IPS-20b (cell line): ENCODE data around the gene BICD2.

Source experiments
- H3K27ac ChIP-seq: one replicate; pipeline ENCODE4 v1.5.1; 2013; ENCODE audit warnings: low read length
- H3K27me3 ChIP-seq: 2 replicates; pipeline ENCODE4 v1.6.1; 2013; ENCODE audit warnings: mild to moderate bottlenecking, low read length, inconsistent platforms; ENCODE audit not compliant: insufficient read depth
- H3K36me3 ChIP-seq: 2 replicates; pipeline ENCODE4 v1.6.1; 2013; ENCODE audit warnings: low read depth, mild to moderate bottlenecking, inconsistent platforms, low read length, moderate library complexity; ENCODE audit not compliant: insufficient read depth
- H3K4me1 ChIP-seq: 2 replicates; pipeline ENCODE4 v1.6.1; 2013; ENCODE audit warnings: mild to moderate bottlenecking, control low read depth, inconsistent platforms, low read length, moderate library complexity; ENCODE audit not compliant: insufficient read depth
- H3K4me3 ChIP-seq: 2 replicates; pipeline ENCODE4 v1.5.1; 2013; ENCODE audit warnings: mild to moderate bottlenecking, low read length, inconsistent platforms
- H3K9ac ChIP-seq: 2 replicates; pipeline ENCODE4 v1.6.1; 2013; ENCODE audit warnings: low read depth, mild to moderate bottlenecking, inconsistent platforms, low read length, moderate library complexity
- H3K9me3 ChIP-seq: 2 replicates; pipeline ENCODE4 v1.6.1; 2013; ENCODE audit warnings: mild to moderate bottlenecking, low read depth, low read length, inconsistent platforms; ENCODE audit not compliant: insufficient read depth

BICD2 gene

DNA sequence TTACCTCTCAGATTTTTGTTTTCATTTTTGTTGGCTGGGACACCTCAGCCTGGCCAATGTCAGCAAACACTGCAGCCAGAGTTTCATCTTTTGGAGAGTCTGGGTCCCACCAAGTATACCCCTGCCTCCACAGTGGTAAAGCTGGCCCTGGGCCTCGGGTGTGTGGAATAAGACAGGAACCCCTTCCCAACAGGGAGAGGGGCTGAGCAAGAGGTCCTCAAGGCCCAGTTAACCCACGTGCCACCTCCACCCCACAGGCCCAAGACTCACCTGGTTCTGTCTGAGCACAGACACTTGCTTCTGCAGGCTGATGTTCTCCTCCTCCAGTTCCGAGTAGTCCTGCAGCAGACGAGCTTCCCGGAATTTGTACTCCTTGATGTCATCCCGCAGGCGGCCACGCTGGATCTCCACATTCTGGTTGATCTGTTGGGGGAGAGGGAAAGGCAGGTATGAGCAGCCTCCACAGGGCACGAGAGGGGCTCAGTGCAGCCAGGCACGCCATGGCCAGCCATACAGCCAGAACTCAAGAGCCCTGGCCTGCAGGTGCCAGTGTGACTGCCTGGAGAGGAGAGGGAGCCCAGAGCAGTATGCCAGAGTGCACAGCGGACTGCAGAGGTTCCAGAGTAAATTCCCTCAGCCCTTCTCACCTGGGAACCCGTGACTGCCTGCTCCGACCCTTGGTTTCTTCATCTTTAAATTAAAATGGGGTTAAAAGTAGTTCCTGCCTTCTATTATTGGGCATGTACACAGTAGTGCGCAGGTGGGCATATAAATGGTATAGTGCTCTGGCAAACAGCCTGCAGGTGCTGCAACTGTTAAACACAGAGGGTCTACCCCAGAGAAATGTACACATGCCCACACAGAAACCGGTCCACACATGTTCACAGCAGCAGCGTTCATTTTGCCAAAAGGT lies 42.0 kb downstream of the BICD2 start:
- no peaks in the 10 kb centered on the region for H3K27me3 ChIP-seq
- no peak overlapping the region for H3K9ac ChIP-seq
- H3K4me3 ChIP-seq: no peak overlapping the region
- H3K36me3 ChIP-seq: peaks cover 69% of the 10 kb centered on the region
- H3K4me1 ChIP-seq: no peaks in the 10 kb centered on the region
- H3K9me3 ChIP-seq: no peaks in the 10 kb centered on the region
- no peak overlapping the region for H3K27ac ChIP-seq

DNA sequence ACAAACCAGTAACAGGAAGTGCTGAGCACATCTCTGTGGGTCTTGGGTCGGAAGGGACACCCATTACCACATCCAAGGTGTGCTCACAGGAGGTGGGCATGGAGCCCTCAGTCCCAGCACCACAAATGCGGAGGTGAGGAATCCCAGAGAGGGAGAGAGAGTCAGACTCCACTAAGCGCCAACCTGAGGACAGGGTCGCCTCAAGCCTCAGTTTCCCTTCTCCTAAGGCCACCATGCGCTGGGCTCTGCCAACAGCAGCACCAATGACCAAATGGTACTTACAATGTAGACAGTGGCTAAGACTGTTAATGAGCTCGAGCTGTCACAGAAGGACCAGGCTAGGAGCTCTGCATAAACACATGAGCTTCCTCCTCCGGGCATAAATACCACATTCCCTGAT lies 43.1 kb downstream of the BICD2 start:
- Histone ChIP-seq H3K9me3 (no peaks in the 10 kb centered on the region), H3K27ac (no peak overlapping the region), H3K9ac (no peak overlapping the region), H3K36me3 (peaks cover 71% of the 10 kb centered on the region), H3K27me3 (no peaks in the 10 kb centered on the region), H3K4me3 (no peak overlapping the region), H3K4me1 (no peaks in the 10 kb centered on the region)

DNA sequence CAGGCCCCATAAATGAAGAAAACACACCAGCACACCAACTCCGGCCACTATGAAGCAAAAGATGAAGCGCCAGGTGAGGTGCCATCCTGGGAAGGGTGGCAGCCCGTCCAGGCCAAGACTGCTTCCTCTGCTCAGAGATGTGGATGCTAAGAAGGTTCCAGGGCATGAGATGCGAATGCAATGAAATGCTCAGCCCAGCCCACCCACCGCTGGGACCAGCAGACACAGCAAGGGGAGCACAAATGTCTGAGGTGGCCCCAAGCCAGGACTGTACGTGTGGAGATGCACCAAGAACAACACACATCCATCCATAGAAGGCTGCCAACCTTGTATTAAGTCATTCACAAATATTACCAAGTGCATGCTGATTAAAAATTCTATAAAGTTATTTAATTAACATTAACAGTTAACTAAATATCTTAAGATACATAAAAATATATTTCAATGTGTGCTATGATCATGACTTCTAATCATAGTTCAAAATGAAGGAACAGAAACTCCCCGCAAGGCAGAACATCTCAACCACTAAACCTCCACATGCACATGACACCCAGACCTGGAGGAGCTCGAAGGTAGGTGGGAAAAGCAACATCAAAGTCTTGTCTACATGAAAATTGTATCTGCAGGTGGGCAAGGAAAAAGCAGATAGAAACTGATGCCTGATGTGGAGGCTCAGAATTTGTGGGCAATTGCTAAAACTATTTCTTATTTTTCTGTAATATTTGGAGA lies 43.7 kb downstream of the BICD2 start:
- H3K4me1 ChIP-seq: no peaks in the 10 kb centered on the region
- no peak overlapping the region for H3K9ac ChIP-seq
- H3K27me3 ChIP-seq: no peaks in the 10 kb centered on the region
- H3K36me3 ChIP-seq: peaks cover 70% of the 10 kb centered on the region
- no peak overlapping the region for H3K27ac ChIP-seq
- H3K9me3 ChIP-seq: no peaks in the 10 kb centered on the region
- no peak overlapping the region for H3K4me3 ChIP-seq

GRCh38 chr9:92720209-92720765 lies 44.3 kb downstream of the BICD2 start:
- Histone ChIP-seq H3K27me3 (no peaks in the 10 kb centered on the region), H3K9me3 (no peaks in the 10 kb centered on the region), H3K27ac (no peak overlapping the region), H3K9ac (no peak overlapping the region), H3K36me3 (peaks cover 74% of the 10 kb centered on the region), H3K4me1 (no peaks in the 10 kb centered on the region), H3K4me3 (no peak overlapping the region)

DNA sequence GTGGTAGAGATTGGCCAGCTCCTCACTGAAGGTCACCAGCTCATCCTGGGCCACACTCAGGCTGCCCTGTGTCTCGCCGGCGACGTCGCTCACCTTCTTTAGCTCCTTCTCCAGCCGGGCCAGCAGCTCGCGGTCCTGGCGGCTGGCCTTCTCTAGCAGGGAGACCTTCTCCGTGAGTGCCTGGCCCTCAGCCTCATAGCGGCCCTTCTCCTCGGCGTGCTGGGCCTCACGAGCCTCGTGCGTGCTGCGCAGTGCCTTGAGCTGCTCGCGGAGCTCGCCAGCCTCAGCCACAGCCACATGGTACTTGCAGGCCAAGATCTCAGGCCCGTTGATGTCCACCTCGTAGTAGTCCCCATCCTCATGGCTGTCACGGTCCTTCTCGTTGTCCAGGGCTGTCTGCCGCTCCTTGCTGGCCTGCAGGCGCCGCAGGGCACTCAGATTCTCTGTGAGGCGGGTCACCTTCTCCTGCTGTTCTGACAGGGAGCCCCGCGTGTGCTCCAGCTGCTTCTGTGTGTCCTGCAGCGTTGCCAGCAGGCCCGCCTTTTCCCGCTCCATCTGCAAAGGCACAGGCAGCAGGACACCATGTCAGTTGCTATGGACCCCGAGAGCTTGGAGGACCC lies 45.5 kb downstream of the BICD2 start:
- Histone ChIP-seq H3K4me1 (no peaks in the 10 kb centered on the region), H3K36me3 (peaks cover 85% of the 10 kb centered on the region), H3K27me3 (no peaks in the 10 kb centered on the region), H3K4me3 (no peak overlapping the region), H3K9ac (no peak overlapping the region), H3K27ac (no peak overlapping the region), H3K9me3 (no peaks in the 10 kb centered on the region)

DNA sequence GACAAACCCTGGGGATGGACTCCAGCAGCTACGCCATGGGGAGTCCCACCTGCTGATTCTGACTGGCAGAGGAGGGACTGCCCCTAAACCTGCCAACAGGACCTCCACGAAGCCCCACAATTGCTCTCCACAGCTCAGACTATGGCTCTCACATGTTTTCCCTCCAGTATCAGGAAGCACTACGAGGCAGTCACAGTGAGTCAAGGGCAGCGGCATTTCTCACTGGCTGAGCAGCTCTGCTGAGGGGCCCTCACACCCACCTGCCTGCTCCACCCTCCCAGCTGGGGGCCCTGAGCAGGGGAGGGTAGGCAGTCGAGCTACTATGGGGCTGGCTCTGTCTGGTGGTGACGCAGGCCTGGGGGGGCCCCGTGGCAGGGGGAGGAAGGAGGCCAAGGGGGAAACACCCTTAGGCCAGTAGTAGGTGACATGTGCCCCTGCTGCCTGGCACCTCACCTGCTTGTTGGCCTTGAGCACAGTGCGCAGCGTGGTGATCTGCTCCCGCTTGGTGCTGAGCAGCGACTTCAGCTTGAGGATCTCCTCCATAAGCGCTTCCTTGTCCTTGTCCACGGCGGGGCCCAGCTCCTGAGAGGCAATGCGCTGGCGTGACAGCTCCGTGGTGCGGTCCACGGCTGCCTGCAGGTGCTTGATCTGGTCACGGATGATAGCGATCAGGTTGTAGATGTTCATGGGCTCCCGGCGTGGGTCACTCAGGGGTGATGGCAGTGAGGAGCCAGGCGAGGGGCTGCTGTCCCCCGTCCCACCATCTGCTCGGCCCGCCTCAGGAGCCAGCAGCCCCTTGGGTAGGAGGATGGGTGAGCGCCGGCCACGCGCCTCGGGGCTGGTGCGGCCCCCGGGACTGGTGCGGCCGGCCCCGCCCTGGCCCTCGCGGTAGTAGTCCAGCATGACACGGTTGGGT lies 46.3 kb downstream of the BICD2 start:
- Histone ChIP-seq H3K4me3 (no peak overlapping the region), H3K9ac (no peak overlapping the region), H3K36me3 (peaks cover 93% of the 10 kb centered on the region), H3K9me3 (no peaks in the 10 kb centered on the region), H3K4me1 (no peaks in the 10 kb centered on the region), H3K27ac (no peak overlapping the region), H3K27me3 (no peaks in the 10 kb centered on the region)

GRCh38 chr9:92717201-92718085 lies 47.2 kb downstream of the BICD2 start:
- H3K27me3 ChIP-seq: no peaks in the 10 kb centered on the region
- H3K9ac ChIP-seq: no peak overlapping the region
- no peak overlapping the region for H3K4me3 ChIP-seq
- no peaks in the 10 kb centered on the region for H3K4me1 ChIP-seq
- no peak overlapping the region for H3K27ac ChIP-seq
- H3K36me3 ChIP-seq: peaks cover 93% of the 10 kb centered on the region
- H3K9me3 ChIP-seq: no peaks in the 10 kb centered on the region

- Histone ChIP-seq H3K36me3 (peaks cover 85% of the 10 kb centered on the region), H3K4me1 (no peaks in the 10 kb centered on the region), H3K9me3 (no peaks in the 10 kb centered on the region), H3K4me3 (no peak overlapping the region), H3K9ac (no peak overlapping the region), H3K27me3 (no peaks in the 10 kb centered on the region), H3K27ac (no peak overlapping the region)
These were observed 48.1 kb downstream of the BICD2 start for GRCh38 chr9:92716557-92716956.

DNA sequence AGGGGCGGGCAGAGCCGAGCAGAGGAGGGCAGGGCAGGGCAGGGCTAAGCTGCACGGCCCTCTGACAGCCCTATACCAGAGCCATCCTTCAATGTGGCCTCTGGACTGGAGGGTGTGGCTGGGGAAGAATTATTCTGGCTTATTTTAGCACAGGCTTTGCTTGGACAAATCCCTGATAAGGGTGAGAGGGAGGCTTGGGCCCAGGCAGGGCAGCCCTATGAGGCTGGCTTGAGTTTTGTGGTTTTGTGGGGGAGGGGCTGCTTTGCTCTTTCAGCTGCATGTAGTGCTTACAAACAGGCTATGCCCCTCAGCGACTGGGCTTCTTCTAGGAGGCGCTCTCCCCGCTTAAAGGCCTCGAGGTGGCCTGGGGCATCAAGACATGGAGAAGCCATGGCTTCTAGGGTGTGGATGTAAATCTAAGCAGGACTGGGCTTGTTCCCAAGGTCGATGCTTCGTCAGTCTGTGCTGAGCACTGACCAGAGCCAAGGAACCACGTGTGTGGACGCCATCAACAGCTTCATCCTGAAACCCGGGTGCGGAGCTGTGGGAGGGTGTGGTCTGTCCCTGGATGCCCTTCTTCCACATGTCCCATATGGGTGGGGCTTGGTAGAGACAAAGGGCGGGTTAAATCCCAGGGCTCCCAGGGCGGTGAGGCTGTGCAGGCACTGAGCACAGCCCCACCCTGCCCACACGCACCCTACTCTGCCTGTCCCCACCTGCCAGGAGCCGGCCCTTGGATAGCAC lies 49.0 kb downstream of the BICD2 start:
- Histone ChIP-seq H3K9ac (no peak overlapping the region), H3K4me3 (no peak overlapping the region), H3K27me3 (no peaks in the 10 kb centered on the region), H3K27ac (no peak overlapping the region), H3K36me3 (peaks cover 84% of the 10 kb centered on the region), H3K9me3 (no peaks in the 10 kb centered on the region), H3K4me1 (no peaks in the 10 kb centered on the region)
